HG02938 (cell line): Measurements from ENCODE around the gene SIKE1.
"Not testable (repeated sequence)": the region's sequence is repeated elsewhere in the genome, so short reads cannot be mapped to it uniquely, and the experiment has no call there.

Experiments used
- ATAC-seq: cut with Tn5 transposase; IDR thresholded peaks from one replicate; pipeline ENCODE4 v1.9.1; 2021; ENCODE audit warnings: mild to moderate bottlenecking, moderate library complexity; ENCODE audit not compliant: unreplicated experiment

SIKE1 gene

GRCh38 chr1:114756009-114756892 is 24.2 kb downstream of the SIKE1 start:
- no peak for ATAC-seq

- ATAC-seq = no peak
These were observed 25.2 kb downstream of the SIKE1 start for GRCh38 chr1:114755006-114755931.

GRCh38 chr1:114753702-114754101 is 26.8 kb downstream of the SIKE1 start:
- ATAC-seq = not testable (repeated sequence)

- ATAC-seq = no peak
These were observed 27.3 kb downstream of the SIKE1 start for GRCh38 chr1:114753143-114753542.

- no peak for ATAC-seq
These were observed 29.7 kb downstream of the SIKE1 start for GRCh38 chr1:114750780-114751179.

- ATAC-seq = no peak
These were observed 30.6 kb downstream of the SIKE1 start for GRCh38 chr1:114749835-114750234.

GRCh38 chr1:114746450-114747121 is 33.9 kb downstream of the SIKE1 start:
- ATAC-seq = no peak

- no peak for ATAC-seq
These were observed 35.2 kb downstream of the SIKE1 start for GRCh38 chr1:114745291-114745690.

GRCh38 chr1:114741963-114742746 is 38.3 kb downstream of the SIKE1 start:
- ATAC-seq = no peak

GRCh38 chr1:114740331-114740730 is 40.2 kb downstream of the SIKE1 start:
- ATAC-seq = no peak

GRCh38 chr1:114737314-114737849 is 43.1 kb downstream of the SIKE1 start:
- ATAC-seq = no peak

GRCh38 chr1:114735479-114735878 is 45.0 kb downstream of the SIKE1 start:
- ATAC-seq = no peak

GRCh38 chr1:114729782-114730181 is 50.7 kb downstream of the SIKE1 start:
- ATAC-seq = no peak

- ATAC-seq = no peak
These were observed 51.9 kb downstream of the SIKE1 start for GRCh38 chr1:114728553-114728952.

GRCh38 chr1:114725230-114725629 is 55.3 kb downstream of the SIKE1 start:
- no peak for ATAC-seq

- ATAC-seq = no peak
These were observed 56.6 kb downstream of the SIKE1 start for GRCh38 chr1:114723915-114724314.

GRCh38 chr1:114723457-114723856 is 57.0 kb downstream of the SIKE1 start:
- no peak for ATAC-seq

GRCh38 chr1:114720492-114720891 is 60.0 kb downstream of the SIKE1 start:
- no peak for ATAC-seq
